Measurements from ENCODE around the gene EIF5A.

GRCh38 chr17:7279448-7279847 is 28.0 kb upstream of the EIF5A start:
- TF ChIP-seq, protein P1, sequence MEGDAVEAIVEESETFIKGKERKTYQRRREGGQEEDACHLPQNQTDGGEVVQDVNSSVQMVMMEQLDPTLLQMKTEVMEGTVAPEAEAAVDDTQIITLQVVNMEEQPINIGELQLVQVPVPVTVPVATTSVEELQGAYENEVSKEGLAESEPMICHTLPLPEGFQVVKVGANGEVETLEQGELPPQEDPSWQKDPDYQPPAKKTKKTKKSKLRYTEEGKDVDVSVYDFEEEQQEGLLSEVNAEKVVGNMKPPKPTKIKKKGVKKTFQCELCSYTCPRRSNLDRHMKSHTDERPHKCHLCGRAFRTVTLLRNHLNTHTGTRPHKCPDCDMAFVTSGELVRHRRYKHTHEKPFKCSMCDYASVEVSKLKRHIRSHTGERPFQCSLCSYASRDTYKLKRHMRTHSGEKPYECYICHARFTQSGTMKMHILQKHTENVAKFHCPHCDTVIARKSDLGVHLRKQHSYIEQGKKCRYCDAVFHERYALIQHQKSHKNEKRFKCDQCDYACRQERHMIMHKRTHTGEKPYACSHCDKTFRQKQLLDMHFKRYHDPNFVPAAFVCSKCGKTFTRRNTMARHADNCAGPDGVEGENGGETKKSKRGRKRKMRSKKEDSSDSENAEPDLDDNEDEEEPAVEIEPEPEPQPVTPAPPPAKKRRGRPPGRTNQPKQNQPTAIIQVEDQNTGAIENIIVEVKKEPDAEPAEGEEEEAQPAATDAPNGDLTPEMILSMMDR (optimal IDR thresholded peaks at IDR 0.05 in 1 of 3, IDR thresholded peaks at IDR 0.05 in 1 of 3, conservative IDR thresholded peaks at IDR 0.05 in 1 of 3; ENCODE audit: extremely low read depth in 1 of 3, insufficient read depth in 2 of 3, low read length in 3 of 3): no peak
- no peak for TF ChIP-seq EZH2 (IDR thresholded peaks at IDR 0.05; ENCODE audit: low read length)

Measured in keratinocyte (primary cell).